Measurements from ENCODE around the gene KIAA1217. TPM values are rescaled to one million over a fixed set of nuclear protein-coding genes. Genes with fewer than 3 reads are reported as not detected.

The KIAA1217 gene
- total and polyA plus RNA-seq, 2 donors, result 6.2 to 18.0 TPM

- Histone ChIP-seq H3K36me3 (ENCODE audit: insufficient read depth) (no peaks in the 10 kb centered on the region), H3K4me3 (ENCODE audit: low read depth, low read length) (no peak overlapping the region), H3K4me1 (ENCODE audit: insufficient read depth) (no peaks in the 10 kb centered on the region), H3K27ac (ENCODE audit: low read depth) (no peak overlapping the region)
- no peak for DNase-seq (ENCODE audit: extremely low spot score)
- WGBS, result 34% methylated on average over 8 of the region's 8 CpGs
Measured at GRCh38 chr10:24496906-24497305, 288.0 kb downstream of the KIAA1217 start.

- H3K4me1 ChIP-seq (ENCODE audit: insufficient read depth), result no peaks in the 10 kb centered on the region
- no peaks in the 10 kb centered on the region for H3K36me3 ChIP-seq (ENCODE audit: insufficient read depth)
- DNase-seq (ENCODE audit: extremely low spot score), result no peak
- no peak overlapping the region for H3K27ac ChIP-seq (ENCODE audit: low read depth)
- H3K4me3 ChIP-seq (ENCODE audit: low read depth, low read length), result no peak overlapping the region
- WGBS, result 98% methylated on average over 10 of the region's 10 CpGs
Measured at GRCh38 chr10:24501056-24501711, 292.2 kb downstream of the KIAA1217 start.

DNA sequence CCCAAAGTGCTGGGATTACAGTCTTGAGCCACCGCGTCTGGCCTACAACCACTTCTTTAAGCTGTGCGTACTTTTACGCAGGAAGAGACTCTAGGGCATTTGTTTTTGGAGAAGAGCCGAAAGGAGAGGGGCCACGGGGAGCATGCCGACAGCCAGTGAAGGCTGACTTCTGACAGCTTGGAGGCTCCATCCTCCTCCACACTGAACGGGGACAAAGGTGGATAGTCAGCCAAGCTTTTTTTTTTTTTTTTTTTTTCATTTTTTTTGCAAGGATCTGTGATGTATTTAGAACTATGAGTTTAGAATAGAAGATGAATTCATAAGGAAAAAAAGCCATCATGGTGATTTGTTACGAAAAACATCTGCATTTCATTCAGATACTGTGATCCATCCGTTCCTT is 293.1 kb downstream of the KIAA1217 start:
- Histone ChIP-seq H3K36me3 (ENCODE audit: insufficient read depth) (no peaks in the 10 kb centered on the region), H3K4me3 (ENCODE audit: low read depth, low read length) (no peak overlapping the region), H3K4me1 (ENCODE audit: insufficient read depth) (no peaks in the 10 kb centered on the region), H3K27ac (ENCODE audit: low read depth) (no peak overlapping the region)
- WGBS, result 78% methylated on average over 10 of the region's 10 CpGs
- no peak for DNase-seq (ENCODE audit: extremely low spot score)

GRCh38 chr10:24502801-24503460 is 294.0 kb downstream of the KIAA1217 start:
- Histone ChIP-seq H3K4me3 (ENCODE audit: low read depth, low read length) (no peak overlapping the region), H3K27ac (ENCODE audit: low read depth) (no peak overlapping the region), H3K36me3 (ENCODE audit: insufficient read depth) (no peaks in the 10 kb centered on the region), H3K4me1 (ENCODE audit: insufficient read depth) (no peaks in the 10 kb centered on the region)
- no peak for DNase-seq (ENCODE audit: extremely low spot score)
- WGBS, result 67% methylated on average over 6 of the region's 6 CpGs

- WGBS, result 52% methylated on average over 12 of the region's 12 CpGs
- Histone ChIP-seq H3K4me3 (ENCODE audit: low read depth, low read length) (no peak overlapping the region), H3K36me3 (ENCODE audit: insufficient read depth) (no peaks in the 10 kb centered on the region), H3K4me1 (ENCODE audit: insufficient read depth) (no peaks in the 10 kb centered on the region), H3K27ac (ENCODE audit: low read depth) (no peak overlapping the region)
- no peak for DNase-seq (ENCODE audit: extremely low spot score)
Measured at GRCh38 chr10:24503461-24504320, 294.8 kb downstream of the KIAA1217 start.

- no peak overlapping the region for H3K27ac ChIP-seq (ENCODE audit: low read depth)
- DNase-seq (ENCODE audit: extremely low spot score), result no peak
- no peak overlapping the region for H3K4me3 ChIP-seq (ENCODE audit: low read depth, low read length)
- H3K36me3 ChIP-seq (ENCODE audit: insufficient read depth), result no peaks in the 10 kb centered on the region
- 77% methylated on average over 7 of the region's 7 CpGs for WGBS
- no peaks in the 10 kb centered on the region for H3K4me1 ChIP-seq (ENCODE audit: insufficient read depth)
Measured at GRCh38 chr10:24505759-24506158, 296.8 kb downstream of the KIAA1217 start.

GRCh38 chr10:24513155-24513554 is 304.2 kb downstream of the KIAA1217 start:
- Histone ChIP-seq H3K4me3 (ENCODE audit: low read depth, low read length) (no peak overlapping the region), H3K4me1 (ENCODE audit: insufficient read depth) (no peaks in the 10 kb centered on the region), H3K36me3 (ENCODE audit: insufficient read depth) (no peaks in the 10 kb centered on the region), H3K27ac (ENCODE audit: low read depth) (no peak overlapping the region)
- WGBS, result 73% methylated on average over 9 of the region's 9 CpGs
- no peak for DNase-seq (ENCODE audit: extremely low spot score)

DNA sequence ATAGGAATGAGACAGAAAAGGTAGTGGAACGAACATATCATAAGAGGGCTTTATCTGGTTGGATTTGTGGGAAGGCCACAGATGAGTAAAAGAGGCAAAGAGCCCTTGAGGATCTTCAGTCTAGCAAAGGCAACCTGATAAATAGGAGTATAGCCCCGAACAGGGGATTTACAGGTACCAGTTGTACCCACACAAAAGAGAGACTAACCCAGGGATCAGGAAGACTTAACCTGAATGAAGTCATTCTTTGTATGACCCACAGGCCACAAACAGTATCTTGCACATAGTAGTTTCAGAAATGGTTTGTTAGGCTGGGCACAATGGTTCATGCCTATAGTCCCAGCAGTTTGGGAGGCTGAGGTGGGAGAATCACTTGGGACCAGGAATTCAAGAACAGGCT is 306.5 kb downstream of the KIAA1217 start:
- Histone ChIP-seq H3K4me3 (ENCODE audit: low read depth, low read length) (no peak overlapping the region), H3K36me3 (ENCODE audit: insufficient read depth) (no peaks in the 10 kb centered on the region), H3K4me1 (ENCODE audit: insufficient read depth) (peaks cover 1% of the 10 kb centered on the region), H3K27ac (ENCODE audit: low read depth) (no peak overlapping the region)
- DNase-seq (ENCODE audit: extremely low spot score), result no peak
- 94% methylated on average over 2 of the region's 2 CpGs for WGBS

- WGBS, result 78% methylated on average over 7 of the region's 7 CpGs
- no peak overlapping the region for H3K27ac ChIP-seq (ENCODE audit: low read depth)
Measured at GRCh38 chr10:24518411-24518810, 309.5 kb downstream of the KIAA1217 start.

DNA sequence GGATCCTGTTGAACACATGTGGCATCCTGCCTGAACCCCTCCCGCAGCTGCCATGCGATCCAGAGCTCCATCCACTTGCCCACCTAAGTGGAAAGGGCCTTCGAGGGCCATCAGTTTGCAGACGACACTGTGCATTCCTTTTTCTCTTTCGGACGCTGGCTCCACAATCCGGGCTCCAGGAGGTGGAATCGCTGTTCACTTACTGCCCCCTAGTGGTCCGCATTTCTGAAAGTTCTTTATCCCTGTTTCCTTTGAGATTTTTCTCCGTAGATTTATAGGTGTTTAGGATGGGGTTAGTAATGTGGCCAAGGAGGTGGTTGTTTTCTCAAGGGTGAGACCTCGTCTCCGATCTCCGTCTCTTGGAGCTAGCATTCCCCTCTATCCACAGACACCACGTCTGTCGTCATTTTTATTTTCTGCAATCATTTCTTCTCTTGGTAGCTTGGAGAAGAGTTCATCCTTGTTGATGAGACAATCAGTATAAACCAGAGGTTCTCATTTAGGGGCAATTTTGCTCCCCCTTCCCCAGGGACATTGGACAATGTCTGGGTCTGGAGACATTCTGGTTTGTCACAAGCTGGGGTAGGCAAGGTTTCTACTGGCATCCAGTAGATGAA is 310.2 kb downstream of the KIAA1217 start:
- 7% methylated on average over 15 of the region's 15 CpGs for WGBS
- H3K4me1 ChIP-seq (ENCODE audit: insufficient read depth), result peaks cover 1% of the 10 kb centered on the region
- no peaks in the 10 kb centered on the region for H3K36me3 ChIP-seq (ENCODE audit: insufficient read depth)
- no peak overlapping the region for H3K27ac ChIP-seq (ENCODE audit: low read depth)
- no peak overlapping the region for H3K4me3 ChIP-seq (ENCODE audit: low read depth, low read length)
- no peak for DNase-seq (ENCODE audit: extremely low spot score)

More at GRCh38 chr10:24518411-24518810, 309.5 kb downstream of the KIAA1217 start:
- H3K4me3 ChIP-seq (ENCODE audit: low read depth, low read length), result no peak overlapping the region
- peaks cover 1% of the 10 kb centered on the region for H3K4me1 ChIP-seq (ENCODE audit: insufficient read depth)
- H3K36me3 ChIP-seq (ENCODE audit: insufficient read depth), result no peaks in the 10 kb centered on the region
- no peak for DNase-seq (ENCODE audit: extremely low spot score)

GRCh38 chr10:24519950-24520349 is 311.0 kb downstream of the KIAA1217 start:
- H3K4me3 ChIP-seq (ENCODE audit: low read depth, low read length), result no peak overlapping the region
- WGBS, result 50% methylated on average over 14 of the region's 14 CpGs
- H3K36me3 ChIP-seq (ENCODE audit: insufficient read depth), result no peaks in the 10 kb centered on the region
- DNase-seq (ENCODE audit: extremely low spot score), result no peak
- no peak overlapping the region for H3K27ac ChIP-seq (ENCODE audit: low read depth)
- peaks cover 1% of the 10 kb centered on the region for H3K4me1 ChIP-seq (ENCODE audit: insufficient read depth)

DNA sequence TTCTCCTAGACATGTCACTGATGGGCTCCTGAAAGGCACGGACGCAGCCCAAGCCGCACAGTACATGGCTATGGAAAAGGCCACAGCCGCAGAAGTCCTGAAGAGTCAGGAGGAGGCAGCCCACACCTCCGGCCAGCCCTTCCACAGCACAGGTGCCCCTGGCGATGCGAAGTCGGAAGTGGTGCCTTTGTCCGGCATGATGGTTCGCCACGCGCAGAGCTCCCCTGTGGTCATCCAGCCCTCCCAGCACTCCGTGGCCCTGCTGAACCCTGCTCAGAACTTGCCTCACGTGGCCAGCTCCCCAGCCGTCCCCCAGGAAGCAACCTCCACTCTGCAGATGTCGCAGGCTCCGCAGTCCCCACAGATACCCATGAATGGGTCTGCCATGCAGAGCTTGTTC is 315.4 kb downstream of the KIAA1217 start:
- no peak for DNase-seq (ENCODE audit: extremely low spot score)
- H3K27ac ChIP-seq (ENCODE audit: low read depth), result no peak overlapping the region
- H3K36me3 ChIP-seq (ENCODE audit: insufficient read depth), result no peaks in the 10 kb centered on the region
- 98% methylated on average over 17 of the region's 17 CpGs for WGBS
- H3K4me1 ChIP-seq (ENCODE audit: insufficient read depth), result no peaks in the 10 kb centered on the region
- H3K4me3 ChIP-seq (ENCODE audit: low read depth, low read length), result no peak overlapping the region

GRCh38 chr10:24526085-24526649 is 317.2 kb downstream of the KIAA1217 start:
- no peaks in the 10 kb centered on the region for H3K36me3 ChIP-seq (ENCODE audit: insufficient read depth)
- DNase-seq (ENCODE audit: extremely low spot score), result no peak
- no peaks in the 10 kb centered on the region for H3K4me1 ChIP-seq (ENCODE audit: insufficient read depth)
- 94% methylated on average over 13 of the region's 13 CpGs for WGBS
- no peak overlapping the region for H3K27ac ChIP-seq (ENCODE audit: low read depth)
- H3K4me3 ChIP-seq (ENCODE audit: low read depth, low read length), result no peak overlapping the region
